ENCODE results near the gene SRSF1.

The SRSF1 gene

DNA sequence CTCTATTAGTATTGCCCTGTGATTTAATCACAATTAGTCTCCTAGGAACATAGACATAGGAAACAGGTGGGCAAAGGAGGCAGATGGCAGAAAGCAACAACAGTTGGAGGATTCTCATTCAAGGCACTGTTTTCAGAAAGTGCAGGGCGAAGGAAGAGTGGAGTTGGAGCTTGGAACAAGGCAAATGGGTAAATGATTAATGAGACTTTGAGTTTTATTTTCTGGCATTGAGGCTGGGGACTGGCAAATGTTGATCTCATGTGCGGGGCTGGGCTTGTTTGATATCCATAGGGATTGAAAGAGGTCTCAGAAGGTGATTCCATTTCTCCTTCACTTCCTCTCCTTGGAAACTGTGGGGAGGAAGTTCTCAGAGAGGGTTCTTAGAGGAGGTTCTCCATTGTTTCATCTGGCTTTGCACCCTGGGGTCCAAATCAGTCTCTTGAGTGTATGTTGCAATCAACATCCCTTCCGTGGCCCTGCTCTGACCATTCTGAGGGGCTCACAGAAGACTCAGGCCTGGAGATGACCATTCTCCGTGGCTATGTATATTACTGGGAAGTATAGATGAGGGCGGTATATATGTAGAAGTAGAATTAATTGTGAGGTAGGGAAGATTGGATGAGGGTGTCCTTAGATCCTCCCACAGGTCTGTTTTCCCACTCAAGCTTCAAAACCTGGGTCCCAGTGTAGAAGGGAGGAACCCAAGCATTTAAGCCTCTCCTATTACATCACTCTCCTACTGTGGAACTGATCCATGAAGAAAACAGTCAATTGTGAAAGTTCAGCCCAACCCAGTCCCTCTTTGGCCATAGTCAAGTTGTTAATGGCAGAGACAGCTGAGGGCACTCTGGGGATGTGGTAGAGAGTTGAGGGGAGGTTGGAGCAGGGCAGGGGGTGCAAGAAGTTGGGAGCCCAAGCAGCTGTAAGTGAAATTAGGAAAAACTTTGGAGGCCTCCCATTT lies 36.5 kb upstream of the SRSF1 start:
- TF ChIP-seq SIN3A (IDR thresholded peaks at IDR 0.05; ENCODE audit: borderline replicate concordance, insufficient read depth, low read length): no peak
- TF ChIP-seq, protein P1, sequence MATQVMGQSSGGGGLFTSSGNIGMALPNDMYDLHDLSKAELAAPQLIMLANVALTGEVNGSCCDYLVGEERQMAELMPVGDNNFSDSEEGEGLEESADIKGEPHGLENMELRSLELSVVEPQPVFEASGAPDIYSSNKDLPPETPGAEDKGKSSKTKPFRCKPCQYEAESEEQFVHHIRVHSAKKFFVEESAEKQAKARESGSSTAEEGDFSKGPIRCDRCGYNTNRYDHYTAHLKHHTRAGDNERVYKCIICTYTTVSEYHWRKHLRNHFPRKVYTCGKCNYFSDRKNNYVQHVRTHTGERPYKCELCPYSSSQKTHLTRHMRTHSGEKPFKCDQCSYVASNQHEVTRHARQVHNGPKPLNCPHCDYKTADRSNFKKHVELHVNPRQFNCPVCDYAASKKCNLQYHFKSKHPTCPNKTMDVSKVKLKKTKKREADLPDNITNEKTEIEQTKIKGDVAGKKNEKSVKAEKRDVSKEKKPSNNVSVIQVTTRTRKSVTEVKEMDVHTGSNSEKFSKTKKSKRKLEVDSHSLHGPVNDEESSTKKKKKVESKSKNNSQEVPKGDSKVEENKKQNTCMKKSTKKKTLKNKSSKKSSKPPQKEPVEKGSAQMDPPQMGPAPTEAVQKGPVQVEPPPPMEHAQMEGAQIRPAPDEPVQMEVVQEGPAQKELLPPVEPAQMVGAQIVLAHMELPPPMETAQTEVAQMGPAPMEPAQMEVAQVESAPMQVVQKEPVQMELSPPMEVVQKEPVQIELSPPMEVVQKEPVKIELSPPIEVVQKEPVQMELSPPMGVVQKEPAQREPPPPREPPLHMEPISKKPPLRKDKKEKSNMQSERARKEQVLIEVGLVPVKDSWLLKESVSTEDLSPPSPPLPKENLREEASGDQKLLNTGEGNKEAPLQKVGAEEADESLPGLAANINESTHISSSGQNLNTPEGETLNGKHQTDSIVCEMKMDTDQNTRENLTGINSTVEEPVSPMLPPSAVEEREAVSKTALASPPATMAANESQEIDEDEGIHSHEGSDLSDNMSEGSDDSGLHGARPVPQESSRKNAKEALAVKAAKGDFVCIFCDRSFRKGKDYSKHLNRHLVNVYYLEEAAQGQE (IDR thresholded peaks at IDR 0.05; ENCODE audit: insufficient read depth in 1 of 2, low read depth in 2 of 2, low read length in 2 of 2): no peak
- TF ChIP-seq TAF1 (IDR thresholded peaks at IDR 0.05; ENCODE audit: borderline replicate concordance, insufficient read depth, low read length): no peak
- TF ChIP-seq FOXP2 (optimal IDR thresholded peaks at IDR 0.05; ENCODE audit: borderline replicate concordance, extremely low read depth, extremely low read length, insufficient read depth): no peak
- TF ChIP-seq POLR2AphosphoS5 (IDR thresholded peaks at IDR 0.05; ENCODE audit: low read depth, low read length): no peak

DNA sequence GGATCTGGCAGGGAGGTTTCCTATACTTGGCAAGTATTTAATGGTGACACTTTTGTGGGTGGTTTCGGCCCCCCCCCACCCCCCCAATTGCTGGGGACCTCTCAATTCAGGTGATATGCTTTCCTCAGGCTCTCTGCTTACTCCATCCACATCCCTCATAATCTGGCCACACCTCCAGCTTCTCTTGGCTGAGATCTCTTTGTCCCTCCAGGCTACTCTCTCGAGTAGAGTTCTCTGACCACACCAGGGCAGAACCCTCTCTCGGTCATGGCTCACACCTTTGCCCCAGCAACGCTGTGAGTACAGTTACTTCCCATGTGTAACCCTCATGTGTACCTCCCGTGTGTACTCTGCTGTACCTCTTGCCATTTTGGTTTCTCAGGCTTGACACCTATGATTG lies 34.1 kb upstream of the SRSF1 start:
- TF ChIP-seq POLR2AphosphoS5 (IDR thresholded peaks at IDR 0.05; ENCODE audit: low read depth, low read length) (no peak), TAF1 (IDR thresholded peaks at IDR 0.05; ENCODE audit: borderline replicate concordance, insufficient read depth, low read length) (no peak), SIN3A (IDR thresholded peaks at IDR 0.05; ENCODE audit: borderline replicate concordance, insufficient read depth, low read length) (no peak), FOXP2 (optimal IDR thresholded peaks at IDR 0.05; ENCODE audit: borderline replicate concordance, extremely low read depth, extremely low read length, insufficient read depth) (no peak)
- TF ChIP-seq, protein P1 (IDR thresholded peaks at IDR 0.05; ENCODE audit: insufficient read depth in 1 of 2, low read depth in 2 of 2, low read length in 2 of 2): no peak

DNA sequence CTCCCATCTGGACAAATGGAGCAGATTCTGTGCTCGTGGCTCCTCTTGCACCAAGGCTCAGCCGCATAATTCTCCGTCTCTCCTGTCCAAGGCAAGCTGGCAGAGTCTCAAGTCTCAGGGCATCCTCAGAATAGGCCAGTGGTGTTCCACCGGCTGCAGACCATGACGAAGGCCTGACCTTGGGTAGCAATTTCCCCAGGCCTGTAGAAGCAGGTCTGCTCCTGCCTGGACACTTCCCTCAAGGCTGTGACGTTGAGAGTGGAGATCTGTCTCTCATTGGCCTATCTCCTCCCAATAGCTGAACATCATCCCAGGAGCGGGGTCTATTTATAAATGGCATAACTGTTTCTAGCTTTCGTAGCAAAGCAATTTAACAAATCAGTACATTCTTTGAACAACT lies 33.3 kb upstream of the SRSF1 start:
- TF ChIP-seq POLR2AphosphoS5 (IDR thresholded peaks at IDR 0.05; ENCODE audit: low read depth, low read length) (no peak), SIN3A (IDR thresholded peaks at IDR 0.05; ENCODE audit: borderline replicate concordance, insufficient read depth, low read length) (no peak), TAF1 (IDR thresholded peaks at IDR 0.05; ENCODE audit: borderline replicate concordance, insufficient read depth, low read length) (no peak), FOXP2 (optimal IDR thresholded peaks at IDR 0.05; ENCODE audit: borderline replicate concordance, extremely low read depth, extremely low read length, insufficient read depth) (no peak)
- TF ChIP-seq, protein P1 (IDR thresholded peaks at IDR 0.05; ENCODE audit: insufficient read depth in 1 of 2, low read depth in 2 of 2, low read length in 2 of 2): no peak

DNA sequence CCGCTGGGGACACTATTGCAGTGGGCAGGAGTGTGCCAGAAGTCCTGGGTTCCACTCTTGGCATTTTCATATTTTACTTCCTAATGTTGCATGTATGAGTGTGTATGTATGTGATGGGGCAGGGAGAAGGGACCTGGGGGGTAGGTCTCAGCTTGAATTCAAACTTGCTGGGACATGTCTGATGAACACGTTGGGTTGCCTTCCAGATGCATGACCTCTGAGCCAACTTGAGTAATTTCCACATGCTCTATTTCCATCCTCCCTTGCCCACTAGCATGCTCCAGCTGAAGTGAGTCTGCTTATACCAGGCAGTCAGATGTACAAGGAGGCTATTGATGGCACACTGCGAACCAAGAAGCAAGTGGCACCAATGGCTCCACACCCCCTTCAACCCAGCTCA lies 32.9 kb upstream of the SRSF1 start:
- TF ChIP-seq SIN3A (IDR thresholded peaks at IDR 0.05; ENCODE audit: borderline replicate concordance, insufficient read depth, low read length) (no peak), FOXP2 (optimal IDR thresholded peaks at IDR 0.05; ENCODE audit: borderline replicate concordance, extremely low read depth, extremely low read length, insufficient read depth) (no peak), TAF1 (IDR thresholded peaks at IDR 0.05; ENCODE audit: borderline replicate concordance, insufficient read depth, low read length) (no peak), POLR2AphosphoS5 (IDR thresholded peaks at IDR 0.05; ENCODE audit: low read depth, low read length) (no peak)
- TF ChIP-seq, protein P1 (IDR thresholded peaks at IDR 0.05; ENCODE audit: insufficient read depth in 1 of 2, low read depth in 2 of 2, low read length in 2 of 2): no peak

Data from PFSK-1 (cell line).